GM12878 (cell line): ENCODE measurements around the gene AMBRA1. TPM values are rescaled to one million over a fixed set of nuclear protein-coding genes. Genes with fewer than 3 reads are reported as not detected.

Experiments used
- ATAC-seq: fragments of 200-7000 bp; cut with Tn5 transposase; 3 replicates; pipeline ENCODE4 v1.9.1; 2020; ENCODE audit warnings: mild to moderate bottlenecking, moderate library complexity
- BruUV-seq: library from RNA; stranded (reverse); fragments of 400-500 nt; replicated peaks from 2 replicates; lab custom pipeline; 2021; lab: Mats Ljungman, UMichigan
- CTCF ChIA-PET: fragments of 300-600 bp; sonication (Branson Sonifier 250); formaldehyde crosslinking; extraction: SDS; loops from one replicate; lab custom pipeline; 2021; ENCODE audit warnings: inconsistent platforms; lab: Yijun Ruan, JAX
- POLR2A ChIA-PET: fragments of 350-600 bp; formaldehyde crosslinking; extraction: SDS; loops from one replicate; lab custom pipeline; 2021; ENCODE audit warnings: inconsistent platforms; lab: Charles Lee
- RAD21 ChIA-PET: fragments of 300-600 bp; sonication (Branson Sonifier 250); formaldehyde crosslinking; loops from one replicate; lab custom pipeline; 2023; ENCODE audit warnings: antibody characterized with exemption; ENCODE audit not compliant: unreplicated experiment; lab: Charles Lee
- SMC1A ChIA-PET: fragments of 300-600 bp; sonication (Branson Sonifier 250); formaldehyde crosslinking; loops from one replicate; lab custom pipeline; 2023; ENCODE audit not compliant: unreplicated experiment, uncharacterized antibody; lab: Charles Lee
- DNase-seq: peaks from one replicate; pipeline ENCODE4 v3.0.0-alpha.2; 2011; ENCODE audit warnings: low read depth, low spot score
- FAIRE-seq: peaks from 3 replicates; lab custom pipeline; 2011; peaks lifted over from hg19 to GRCh38; lab: Jason Lieb, UNC
- H2AFZ ChIP-seq: 2 replicates; pipeline ENCODE4 v1.6.0; 2011; ENCODE audit warnings: low read depth, low read length, control low read depth; ENCODE audit not compliant: control insufficient read depth
- H3K27ac ChIP-seq: 2 replicates; pipeline ENCODE4 v1.5.1; 2011; ENCODE audit warnings: control low read depth; ENCODE audit not compliant: control insufficient read depth, insufficient read depth
- H3K27me3 ChIP-seq, 2 experiments: replicated peaks in 1 of 2; 2 replicates each; pipeline versions ENCODE4 v1.6.0 to v1.6.1; 2011; ENCODE audit warnings: low read length in 1 of 2; ENCODE audit not compliant: control insufficient read depth in 2 of 2, insufficient read depth in 2 of 2
- H3K36me3 ChIP-seq, 2 experiments: 2 replicates each; pipeline ENCODE4 v1.5.1; 2011; ENCODE audit warnings: low read length in 1 of 2; ENCODE audit not compliant: control insufficient read depth in 2 of 2, insufficient read depth in 2 of 2
- H3K4me1 ChIP-seq: 2 replicates; pipeline ENCODE4 v1.6.1; 2011; ENCODE audit warnings: mild to moderate bottlenecking, low read length, moderate library complexity, mixed read lengths; ENCODE audit not compliant: control insufficient read depth, insufficient read depth
- H3K4me2 ChIP-seq: 2 replicates; pipeline ENCODE4 v1.6.0; 2011; ENCODE audit warnings: control low read depth; ENCODE audit not compliant: control insufficient read depth, insufficient read depth
- H3K4me3 ChIP-seq: fragments of 200-600 bp; sonication (generic); 2 replicates; pipeline ENCODE4 v1.5.1; 2016
- H3K79me2 ChIP-seq: 2 replicates; pipeline ENCODE4 v1.6.0; 2011; ENCODE audit warnings: low read length; ENCODE audit not compliant: control insufficient read depth, insufficient read depth
- H3K9ac ChIP-seq: 2 replicates; pipeline ENCODE4 v1.8.0; 2011; ENCODE audit warnings: low read length, control low read depth, mixed read lengths; ENCODE audit not compliant: control insufficient read depth, insufficient read depth
- H3K9me3 ChIP-seq: replicated peaks from 3 replicates; pipeline ENCODE4 v1.5.1; 2011; ENCODE audit warnings: mild to moderate bottlenecking, low read length; ENCODE audit not compliant: control insufficient read depth, insufficient read depth
- H4K20me1 ChIP-seq: 2 replicates; pipeline ENCODE4 v1.6.0; 2011; ENCODE audit not compliant: control insufficient read depth, insufficient read depth
- CREM ChIP-seq: IDR thresholded peaks from 2 replicates; pipeline ENCODE4 v1.6.1; 2014; ENCODE audit warnings: antibody characterized with exemption, low read depth
- EGR1 ChIP-seq, 2 experiments: IDR thresholded peaks; 1 replicate in 1 of 2; 2 replicates in 1 of 2; pipeline ENCODE4 v1.6.1; 2011 to 2012; ENCODE audit warnings: low read depth in 2 of 2, low read length in 2 of 2, borderline replicate concordance in 1 of 2, mild to moderate bottlenecking in 1 of 2, moderate library complexity in 1 of 2
- FOXK2 ChIP-seq: fragments of 450-650 bp; IDR thresholded peaks from 2 replicates; pipeline ENCODE4 v1.6.1; 2017; ENCODE audit warnings: mild to moderate bottlenecking, moderate library complexity
- NRF1 ChIP-seq: conservative IDR thresholded peaks from 2 replicates; pipeline ENCODE4 v1.6.1; 2011; ENCODE audit warnings: mild to moderate bottlenecking, low read depth, low read length, improper control_type of control experiment
- SREBF1 ChIP-seq: IDR thresholded peaks from 2 replicates; pipeline ENCODE4 v1.6.1; 2012; ENCODE audit warnings: mild to moderate bottlenecking, low read length
- TCF12 ChIP-seq: IDR thresholded peaks from 2 replicates; pipeline ENCODE4 v1.6.1; 2011; ENCODE audit warnings: low read depth, mild to moderate bottlenecking, low read length
- ZNF207 ChIP-seq: fragments of 450-650 bp; IDR thresholded peaks from 2 replicates; pipeline ENCODE4 v1.6.1; 2014; ENCODE audit warnings: antibody characterized with exemption, mild to moderate bottlenecking, borderline replicate concordance
- WGBS: methylation state at CpG from one replicate; pipeline ENCODE4 v1.1.6; 2016; ENCODE audit warnings: low lambda C conversion rate; ENCODE audit not compliant: insufficient replicate concordance, insufficient coverage; ENCODE audit errors: missing lambda C conversion rate; 5-methylcytosine and 5-hydroxymethylcytosine counted together
- in situ Hi-C: fragments of 300-500 bp; cut with MboI; formaldehyde crosslinking; loops from 9 replicates; pipeline ENCODE4 v1.14.3; 2018; ENCODE audit warnings: mixed read lengths
- intact Hi-C: fragments of 100-400 bp; cut with micrococcal nuclease; formaldehyde crosslinking; loops from one replicate; pipeline ENCODE4 v1.14.2; 2022; ENCODE audit not compliant: unreplicated experiment
- polyA plus RNA-seq, 11 experiments: library from polyadenylated mRNA; depleted of rRNA in 4 of 11; unstranded in 6 of 11; stranded (reverse) in 5 of 11; fragments of >200 nt; fragmentation: Nextera tagmentation in 4 of 11; fragmentation: Illumina TruSeq in 1 of 11; extraction: Ambion mirVana in 4 of 11; extraction: Trizol in 1 of 11; gene quantifications; 1 replicate in 1 of 11; 2 replicates in 10 of 11; pipeline versions ENCODE4 v1.2.1 to v1.2.3, GENCODE V29; 2011 to 2016; ENCODE audit warnings: inconsistent platforms in 2 of 11, missing spikeins in 2 of 11, low read depth in 1 of 11
- total RNA-seq, 4 experiments: library from RNA; depleted of rRNA in 3 of 4; stranded (reverse); fragments of >200 nt in 3 of 4; fragmentation: Illumina TruSeq in 1 of 4; extraction: Trizol in 1 of 4; gene quantifications; 2 replicates each; pipeline versions ENCODE4 v1.2.1 to v1.2.3, GENCODE V29; 2013 to 2021
- TF ChIP-seq, protein P1 (sequence below): IDR thresholded peaks from 2 replicates; pipeline ENCODE4 v1.6.1; 2011; ENCODE audit warnings: low read depth, mild to moderate bottlenecking, low read length, moderate library complexity, borderline replicate concordance; ENCODE audit errors: extremely low read depth

The AMBRA1 gene
- total and polyA plus RNA-seq, 10 of the 15 experiments (the other 5 are each of a cell fraction or from before 2014, with no cell fraction given): 0.57 to 34.3 (median 13.7) TPM

DNA sequence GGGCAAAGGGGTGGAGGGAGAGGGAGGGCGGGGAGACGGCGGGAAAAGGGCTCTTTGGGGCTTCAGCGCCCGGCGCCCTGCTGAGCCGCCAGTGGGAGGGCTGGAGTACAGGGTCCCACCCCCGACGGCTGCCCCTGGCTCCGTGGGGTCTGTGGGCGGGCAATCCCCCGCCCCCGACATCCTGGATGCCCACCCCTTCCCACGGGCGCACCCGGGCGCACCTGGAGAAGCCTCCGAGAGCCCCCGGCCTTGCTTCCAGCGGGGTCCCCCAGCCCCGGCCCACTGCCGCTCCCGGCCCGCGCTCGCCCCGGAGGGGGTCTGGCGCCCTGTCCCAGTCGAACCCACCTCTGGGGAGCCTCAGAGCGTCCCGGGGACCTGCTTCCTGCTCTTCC lies 202.6 kb downstream of the AMBRA1 start:
- intact Hi-C loops: no loop called here
- no peak for FAIRE-seq
- Histone ChIP-seq H3K27ac (no peak overlapping the region), H3K27me3 (peaks cover 13 to 16% of the 10 kb centered on the region in 2 experiments), H3K4me2 (peak overlapping the region; percentile 33; the same call in 1 of the 2 replicates), H4K20me1 (no peaks in the 10 kb centered on the region), H2AFZ (no peak overlapping the region), H3K36me3 (peaks cover 0 to 4% of the 10 kb centered on the region in 2 experiments; a peak in 1 of 4 replicates), H3K4me1 (peaks cover 6% of the 10 kb centered on the region), H3K79me2 (no peaks in the 10 kb centered on the region), H3K9ac (no peak overlapping the region), H3K9me3 (no peaks in the 10 kb centered on the region), H3K4me3 (no peak overlapping the region)
- WGBS: 4% methylated on average over 18 of the region's 31 CpGs
- BruUV-seq: no TSS peak
- CTCF ChIA-PET: interaction anchor here (0.8 to 6.7 kb wide), 6 partner anchors 14 to 157 kb away, joined by 3 to 94 read pairs (median 4); no protein-coding TSS in a partner anchor
- in situ Hi-C loops: loop anchor here (10.0 kb wide), 1 partner anchor 144 kb away; no protein-coding TSS in a partner anchor
- TF ChIP-seq CREM (no peak), EGR1 (IDR thresholded peaks at IDR 0.05; ENCODE audit: borderline replicate concordance in 1 of 2, low read depth in 2 of 2, low read length in 2 of 2) (no peak), FOXK2 (no peak), TCF12 (no peak), SREBF1 (no peak), NRF1 (no peak), ZNF207 (no peak)
- TF ChIP-seq, protein P1, sequence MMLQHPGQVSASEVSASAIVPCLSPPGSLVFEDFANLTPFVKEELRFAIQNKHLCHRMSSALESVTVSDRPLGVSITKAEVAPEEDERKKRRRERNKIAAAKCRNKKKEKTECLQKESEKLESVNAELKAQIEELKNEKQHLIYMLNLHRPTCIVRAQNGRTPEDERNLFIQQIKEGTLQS: no peak
- no peak for DNase-seq
- SMC1A ChIA-PET: interaction anchor here (4.9 kb wide), 1 partner anchor 99 kb away, joined by 24 read pairs; no protein-coding TSS in a partner anchor
- ATAC-seq: no peak
- POLR2A ChIA-PET: no interaction called here
- RAD21 ChIA-PET: interaction anchor here (0.6 to 2.9 kb wide), 6 partner anchors 11 to 237 kb away, joined by 3 to 11 read pairs (median 4); no protein-coding TSS in a partner anchor
